Endothelial cell of umbilical vein (primary cell): ENCODE data around the gene HYAL2.

Source experiments
- EZH2 ChIP-seq: IDR thresholded peaks from 2 replicates; pipeline ENCODE4 v1.6.1; 2012; ENCODE audit warnings: borderline replicate concordance, low read depth, mild to moderate bottlenecking, moderate library complexity, low read length, inconsistent platforms; ENCODE audit not compliant: severe bottlenecking
- POLR2A ChIP-seq: IDR thresholded peaks from 2 replicates; pipeline ENCODE4 v1.6.1; 2012; ENCODE audit warnings: low read depth, mild to moderate bottlenecking, control low read depth, low read length
- POLR2AphosphoS5 ChIP-seq: IDR thresholded peaks from 2 replicates; pipeline ENCODE4 v1.6.1; 2012; ENCODE audit warnings: low read depth, mild to moderate bottlenecking, control low read depth, low read length, moderate library complexity; ENCODE audit not compliant: insufficient read depth
- TF ChIP-seq, protein P1 (sequence below), 2 donors: IDR thresholded peaks; 1 replicate in 1 of 2; 2 replicates in 1 of 2; pipeline ENCODE4 v1.5.1; 2011; ENCODE audit warnings: low read length in 2 of 2, mild to moderate bottlenecking in 2 of 2, moderate library complexity in 2 of 2, control low read depth in 1 of 2, inconsistent platforms in 1 of 2, low read depth in 1 of 2; ENCODE audit not compliant: insufficient read depth in 1 of 2; ENCODE audit errors: extremely low read depth in 1 of 2
- TF ChIP-seq, protein P2 (sequence below): IDR thresholded peaks from 2 replicates; pipeline ENCODE4 v1.6.1; 2011; ENCODE audit not compliant: insufficient read depth, insufficient read length

DNA sequence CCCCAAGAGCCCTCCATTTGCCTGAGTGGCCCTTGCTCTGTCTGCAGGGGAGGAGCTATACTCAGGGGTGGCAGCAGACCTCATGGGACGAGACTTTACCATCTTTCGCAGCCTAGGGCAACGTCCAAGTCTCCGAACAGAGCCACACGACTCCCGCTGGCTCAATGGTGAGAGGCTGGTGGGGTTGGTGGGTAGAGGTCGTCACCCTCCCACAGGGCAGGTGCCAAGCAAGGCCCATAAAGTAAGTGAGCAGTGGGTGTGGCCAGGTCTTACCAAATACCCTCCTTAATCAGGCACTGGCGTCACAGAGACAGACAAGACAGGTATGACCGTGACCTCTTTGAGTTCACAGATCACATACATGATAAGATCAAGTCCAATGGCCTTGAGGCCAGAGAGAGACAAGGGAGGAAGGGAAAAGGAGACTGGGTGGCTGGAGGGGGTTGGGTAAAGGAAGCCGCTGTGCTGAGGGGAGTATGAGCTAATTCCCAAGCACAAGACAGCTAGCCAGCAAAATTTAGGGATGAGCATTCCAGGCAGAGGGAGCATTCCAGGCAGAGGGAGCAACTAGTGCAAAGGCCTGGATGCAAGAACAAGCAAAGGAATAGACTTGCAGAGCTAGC, 51.1 kb downstream of the HYAL2 start:
- TF ChIP-seq, protein P1, sequence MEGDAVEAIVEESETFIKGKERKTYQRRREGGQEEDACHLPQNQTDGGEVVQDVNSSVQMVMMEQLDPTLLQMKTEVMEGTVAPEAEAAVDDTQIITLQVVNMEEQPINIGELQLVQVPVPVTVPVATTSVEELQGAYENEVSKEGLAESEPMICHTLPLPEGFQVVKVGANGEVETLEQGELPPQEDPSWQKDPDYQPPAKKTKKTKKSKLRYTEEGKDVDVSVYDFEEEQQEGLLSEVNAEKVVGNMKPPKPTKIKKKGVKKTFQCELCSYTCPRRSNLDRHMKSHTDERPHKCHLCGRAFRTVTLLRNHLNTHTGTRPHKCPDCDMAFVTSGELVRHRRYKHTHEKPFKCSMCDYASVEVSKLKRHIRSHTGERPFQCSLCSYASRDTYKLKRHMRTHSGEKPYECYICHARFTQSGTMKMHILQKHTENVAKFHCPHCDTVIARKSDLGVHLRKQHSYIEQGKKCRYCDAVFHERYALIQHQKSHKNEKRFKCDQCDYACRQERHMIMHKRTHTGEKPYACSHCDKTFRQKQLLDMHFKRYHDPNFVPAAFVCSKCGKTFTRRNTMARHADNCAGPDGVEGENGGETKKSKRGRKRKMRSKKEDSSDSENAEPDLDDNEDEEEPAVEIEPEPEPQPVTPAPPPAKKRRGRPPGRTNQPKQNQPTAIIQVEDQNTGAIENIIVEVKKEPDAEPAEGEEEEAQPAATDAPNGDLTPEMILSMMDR (IDR thresholded peaks at IDR 0.05; ENCODE audit: extremely low read depth in 1 of 2, insufficient read depth in 1 of 2, low read depth in 1 of 2, low read length in 2 of 2), result no peak
- TF ChIP-seq EZH2 (no peak), POLR2A (no peak), POLR2AphosphoS5 (no peak)
- TF ChIP-seq, protein P2, sequence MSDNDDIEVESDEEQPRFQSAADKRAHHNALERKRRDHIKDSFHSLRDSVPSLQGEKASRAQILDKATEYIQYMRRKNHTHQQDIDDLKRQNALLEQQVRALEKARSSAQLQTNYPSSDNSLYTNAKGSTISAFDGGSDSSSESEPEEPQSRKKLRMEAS, result no peak
